Right lobe of liver (tissue), 6 donors: ENCODE measurements around the gene CPN2. TPM values are rescaled to one million over a fixed set of nuclear protein-coding genes. Genes with fewer than 3 reads are reported as not detected.
A peak's percentile ranks its signal among the peaks of the same experiment; 100 is the strongest.

Experiments used
- ATAC-seq, 4 donors: fragments of 200-7000 bp; cut with Tn5 transposase; one replicate each; pipeline ENCODE4 v1.9.1; 2020; ENCODE audit warnings: mild to moderate bottlenecking in 4 of 4, moderate library complexity in 4 of 4
- DNase-seq, 3 donors: peaks; one replicate each; pipeline ENCODE4 v3.0.0-alpha.2; 2020
- H3K27ac ChIP-seq, 3 donors: fragments of 200-600 bp; one replicate each; pipeline ENCODE4 v1.8.0; 2022
- H3K27me3 ChIP-seq, 2 donors: fragments of 200-600 bp; one replicate each; pipeline ENCODE4 v1.8.0; 2022
- H3K36me3 ChIP-seq, 4 donors: fragments of 200-600 bp; sonication (generic) in 1 of 4; one replicate each; pipeline versions ENCODE4 v1.5.1 to v1.8.0; 2017 to 2022; ENCODE audit warnings: control low read depth in 1 of 4
- H3K4me1 ChIP-seq, 4 donors: fragments of 200-600 bp; sonication (generic) in 1 of 4; one replicate each; pipeline versions ENCODE4 v1.5.1 to v1.8.0; 2017 to 2022; ENCODE audit warnings: control low read depth in 1 of 4
- H3K4me3 ChIP-seq, 3 donors: fragments of 200-600 bp; one replicate each; pipeline ENCODE4 v1.8.0; 2022
- H3K9me3 ChIP-seq, 4 donors: fragments of 200-600 bp; sonication (generic) in 1 of 4; one replicate each; pipeline versions ENCODE4 v1.5.1 to v1.8.0; 2017 to 2022; ENCODE audit warnings: control low read depth in 1 of 4
- CTCF ChIP-seq, 4 donors: fragments of 200-600 bp in 3 of 4; fragments of 450-650 bp in 1 of 4; IDR thresholded peaks; one replicate each; pipeline versions ENCODE4 v1.5.1 to v1.8.0; 2016 to 2022; ENCODE audit warnings: antibody characterized with exemption in 4 of 4, mild to moderate bottlenecking in 2 of 4
- POLR2A ChIP-seq: fragments of 450-650 bp; IDR thresholded peaks from one replicate; pipeline ENCODE4 v1.6.1; 2017; ENCODE audit warnings: antibody characterized with exemption, mild to moderate bottlenecking
- WGBS: methylation state at CpG from one replicate; pipeline ENCODE4 v1.1.6; 2018; ENCODE audit warnings: low coverage, low lambda C conversion rate; ENCODE audit not compliant: insufficient coverage; ENCODE audit errors: missing lambda C conversion rate; 5-methylcytosine and 5-hydroxymethylcytosine counted together
- intact Hi-C, 2 donors: fragments of 100-400 bp; cut with DNase I; formaldehyde crosslinking; loops; one replicate each; pipeline versions ENCODE4 v1.11.2 to v1.14.1; 2022
- total RNA-seq, 6 experiments: library from RNA; depleted of rRNA in 2 of 6; stranded (reverse); fragments of >200 nt in 2 of 6; fragmentation: NEBNext Ultra II Directional in 3 of 6; extraction: Animal tissue kit (Norgen Biotek cat#: 25700) in 3 of 6; gene quantifications; one replicate each; pipeline versions ENCODE4 v1.1.0 to v1.2.4, GENCODE V29; 2016 to 2023
- donor health status: DM: no; HTN: yes; CAD: no.
- donor health status: DM: no; HTN: no; CAD: no.
- donor health status: DM: no; HTN: no; CAD: no.
- donor health status: DM: no; HTN: yes; CAD: no.
- donor health status: DM: no; HTN: yes; CAD: no.

Gene CPN2
- total RNA-seq, 6 experiments from 2014 or later: 173 to 307 (median 202) TPM

DNA sequence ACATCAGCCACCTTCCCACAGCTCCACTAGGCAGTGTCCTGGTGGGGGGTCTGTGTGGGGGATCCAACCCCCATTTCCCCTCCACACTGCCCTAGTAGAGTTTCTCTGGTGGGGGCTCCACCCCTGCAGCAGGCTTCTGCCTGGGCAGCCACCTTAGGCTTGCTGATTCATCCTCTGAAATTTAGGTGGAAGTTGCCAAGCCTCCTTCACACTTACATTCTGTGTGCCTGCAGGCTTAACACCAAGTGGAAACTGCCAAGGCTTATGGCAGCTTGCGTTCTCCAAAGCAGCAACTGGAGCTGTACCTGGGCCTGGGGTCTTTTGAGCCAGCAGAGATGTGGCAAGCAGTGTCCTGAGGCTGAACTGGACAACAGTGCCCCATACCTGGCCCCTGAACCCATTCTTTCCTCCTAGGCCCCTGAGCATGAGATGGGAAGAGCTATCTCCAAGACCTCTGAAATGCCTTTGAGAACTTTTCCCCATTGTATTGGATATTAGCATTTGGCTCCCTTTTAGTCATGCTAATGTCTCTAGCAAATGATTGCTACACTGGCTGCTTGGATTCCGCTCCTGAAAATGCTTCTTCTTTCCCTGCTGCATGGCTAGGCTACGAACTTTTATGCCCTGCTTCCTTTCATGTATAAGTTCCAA, 32.5 kb downstream of the CPN2 start:
- intact Hi-C loops: loop anchor here (5.0 to 10.0 kb wide), 4 partner anchors 154 to 531 kb away; no protein-coding TSS in a partner anchor
- WGBS: 96% methylated on average over 3 of the region's 3 CpGs
- ATAC-seq (no peak), DNase-seq (peak in 1 of 3 donors; percentile 17)
- Histone ChIP-seq H3K36me3 (no peaks in the 10 kb centered on the region), H3K4me1 (peaks cover 0 to 19% (median 8%) of the 10 kb centered on the region in 4 donors), H3K27me3 (no peaks in the 10 kb centered on the region), H3K9me3 (no peaks in the 10 kb centered on the region), H3K4me3 (no peak overlapping the region), H3K27ac (no peak overlapping the region)
- TF ChIP-seq CTCF (IDR thresholded peaks at IDR 0.05) (no peak), POLR2A (no peak)

- Histone ChIP-seq H3K27ac (no peak overlapping the region), H3K4me3 (no peak overlapping the region), H3K27me3 (no peaks in the 10 kb centered on the region), H3K36me3 (no peaks in the 10 kb centered on the region), H3K9me3 (no peaks in the 10 kb centered on the region), H3K4me1 (peaks cover 0 to 19% (median 8%) of the 10 kb centered on the region in 4 donors)
- intact Hi-C loops: loop anchor here (5.0 to 10.0 kb wide), 4 partner anchors 152 to 530 kb away; no protein-coding TSS in a partner anchor
- DNase-seq: peak in 1 of 3 donors; percentile 37
- WGBS: no CpG with 5 or more reads among the region's 6 CpGs
- TF ChIP-seq CTCF (IDR thresholded peaks at IDR 0.05) (no peak), POLR2A (no peak)
- ATAC-seq: no peak
These were observed 34.2 kb downstream of the CPN2 start for GRCh38 chr3:194316918-194317317.

- WGBS: 15% methylated on average over 11 of the region's 17 CpGs
These were observed 35.2 kb downstream of the CPN2 start for GRCh38 chr3:194315965-194316361.

More at GRCh38 chr3:194315965-194316361, 35.2 kb downstream of the CPN2 start:
- peak in 1 of 3 donors; percentile 46 for DNase-seq
- intact Hi-C loops: loop anchor here (5.0 to 10.0 kb wide), 4 partner anchors 151 to 529 kb away; no protein-coding TSS in a partner anchor
- Histone ChIP-seq H3K27me3 (no peaks in the 10 kb centered on the region), H3K36me3 (no peaks in the 10 kb centered on the region), H3K9me3 (no peaks in the 10 kb centered on the region), H3K27ac (no peak overlapping the region), H3K4me1 (peaks cover 0 to 17% (median 7%) of the 10 kb centered on the region in 4 donors), H3K4me3 (peak overlapping the region; percentile 42 to 56 (median 53))
- peak in 2 of 4 donors; percentile 2 to 7 for ATAC-seq
- TF ChIP-seq POLR2A (no peak), CTCF (IDR thresholded peaks at IDR 0.05) (no peak)
